NCI-H748 treated with DMSO at 0.1 percent for 48 hours (cell line): ENCODE data around the gene HMMR.

Source experiments
- DNase-seq: peaks from one replicate; lab custom pipeline; 2025; lab: John Stamatoyannopoulos, UW

Gene HMMR

GRCh38 chr5:163459462-163459818 is 992 bp upstream of the HMMR start:
- DNase-seq: peak; percentile 73

- DNase-seq: peak; percentile 98
These were observed 442 bp upstream of the HMMR start, which contains the start of gene NUDCD2 for GRCh38 chr5:163459819-163460561. NUDCD2 (minus strand) TSS chr5:163460102; CDS start chr5:163460050, 52 bp downstream.

- no peak for DNase-seq
These were observed 2.6 kb downstream of the HMMR start for GRCh38 chr5:163463063-163463435.

- DNase-seq: no peak
These were observed 7.2 kb downstream of the HMMR start for GRCh38 chr5:163467682-163468081.

- no peak for DNase-seq
These were observed 13.3 kb downstream of the HMMR start for GRCh38 chr5:163473635-163474243.

- no peak for DNase-seq
These were observed 15.0 kb downstream of the HMMR start for GRCh38 chr5:163475411-163475810.

- DNase-seq: no peak
These were observed 17.9 kb downstream of the HMMR start for GRCh38 chr5:163478126-163478981.

DNA sequence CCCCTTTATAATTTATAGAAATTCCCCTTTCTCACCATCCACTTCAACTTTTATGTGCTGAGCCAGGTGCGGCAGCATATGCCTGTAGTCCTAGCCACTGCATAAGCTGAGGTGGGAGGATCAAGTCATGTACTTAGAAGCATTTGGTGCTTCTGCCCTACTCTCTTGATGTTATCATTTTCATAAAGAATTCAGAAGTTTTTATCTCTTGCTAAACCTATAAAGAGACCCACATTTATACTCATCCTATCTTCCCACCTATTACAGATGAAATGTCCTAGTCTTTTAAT is 18.5 kb downstream of the HMMR start:
- no peak for DNase-seq

GRCh38 chr5:163489055-163489744 is 28.8 kb downstream of the HMMR start:
- no peak for DNase-seq

DNA sequence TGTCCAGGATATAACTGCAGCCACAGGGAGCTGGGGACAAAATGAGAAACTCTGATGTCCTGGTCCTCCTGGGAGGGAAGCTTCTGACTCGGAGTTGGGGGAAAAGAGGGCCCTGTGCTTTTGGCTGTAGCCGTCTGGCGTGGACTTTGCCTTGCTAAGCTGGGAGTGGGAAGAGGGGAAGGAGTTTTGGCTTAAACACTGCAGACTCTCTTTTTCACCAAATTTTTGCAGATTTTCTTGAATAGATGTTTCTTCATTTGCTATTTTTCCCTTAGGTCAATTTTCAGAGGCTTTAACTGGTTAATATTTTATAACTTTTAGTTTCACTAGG is 29.3 kb downstream of the HMMR start:
- DNase-seq: no peak

DNA sequence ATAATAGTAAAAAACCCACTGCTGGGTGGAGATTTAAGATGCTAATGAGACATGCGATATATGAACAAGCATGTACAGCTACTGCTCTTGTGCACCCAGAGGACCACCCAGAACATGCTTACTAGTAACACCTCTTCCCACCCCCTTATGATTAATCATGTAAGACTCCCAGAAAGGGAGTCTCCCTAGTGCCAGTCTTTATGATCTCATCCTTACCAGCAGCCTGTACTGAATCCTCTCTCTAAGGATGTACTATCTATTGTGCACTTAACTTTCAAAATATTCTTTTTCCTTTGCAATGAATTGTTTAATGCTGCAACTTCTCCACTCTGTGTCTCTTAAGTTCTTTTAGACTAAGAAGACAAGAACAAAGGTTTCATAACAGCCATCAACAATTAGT is 35.9 kb downstream of the HMMR start:
- no peak for DNase-seq

DNA sequence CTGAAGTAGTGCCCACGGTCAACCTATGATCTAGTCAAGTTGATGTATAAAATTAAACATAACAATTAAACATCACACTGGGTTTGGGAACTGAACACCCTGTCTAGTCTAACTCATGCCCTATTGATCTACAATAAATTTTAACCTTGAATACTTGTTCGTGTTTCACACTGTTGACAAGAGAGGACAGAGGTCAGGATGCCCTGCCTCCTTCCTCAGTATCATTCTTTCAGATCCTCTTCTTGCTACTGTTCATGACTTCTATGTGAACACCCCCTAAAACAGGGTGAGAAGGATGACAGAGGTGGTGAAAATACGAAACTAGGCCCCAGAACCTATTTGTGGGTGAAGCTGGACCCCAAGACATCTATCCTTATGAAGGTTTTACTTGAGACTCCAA is 36.9 kb downstream of the HMMR start:
- no peak for DNase-seq

DNA sequence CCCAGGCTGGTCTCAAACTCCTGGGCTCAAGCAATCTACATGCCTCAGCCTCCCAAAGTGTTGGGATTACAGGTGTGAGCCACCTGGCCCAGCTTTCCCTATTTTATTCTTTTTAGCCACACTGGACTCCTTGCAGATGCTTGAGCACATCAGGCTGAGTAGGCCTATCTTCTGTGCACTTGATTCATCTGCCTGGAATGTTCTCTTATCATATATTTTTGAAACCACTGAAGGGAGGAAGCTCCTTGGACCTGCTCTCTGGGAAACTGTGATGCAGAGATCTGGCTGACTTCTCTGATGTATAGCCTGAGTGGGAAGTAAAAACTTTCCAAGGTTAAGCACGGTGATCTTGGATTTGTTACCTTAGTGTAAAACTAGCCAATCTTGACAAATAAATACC is 38.5 kb downstream of the HMMR start:
- DNase-seq: no peak

DNA sequence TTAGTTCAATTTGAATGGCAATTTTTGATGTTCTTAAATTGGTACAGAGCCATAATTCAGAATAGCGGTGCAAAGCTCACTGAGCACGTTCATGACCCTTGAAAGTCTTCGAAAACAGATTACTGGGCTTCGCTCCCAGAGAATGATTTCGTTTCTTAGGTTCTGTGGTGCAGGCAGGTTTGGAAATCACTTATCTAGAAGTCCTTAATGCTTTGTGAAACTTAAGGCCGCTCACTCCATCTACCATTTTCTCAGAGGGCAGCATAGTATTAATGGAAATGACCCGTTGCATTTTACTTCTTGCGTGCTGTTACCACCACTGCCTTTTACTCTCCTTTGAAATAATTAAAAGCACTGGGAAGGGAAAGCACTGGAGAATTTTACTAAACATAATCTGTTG is 42.1 kb downstream of the HMMR start:
- no peak for DNase-seq

- no peak for DNase-seq
These were observed 43.0 kb downstream of the HMMR start for GRCh38 chr5:163503106-163504078.

- DNase-seq: no peak
These were observed 43.9 kb downstream of the HMMR start for GRCh38 chr5:163504079-163504931.

DNA sequence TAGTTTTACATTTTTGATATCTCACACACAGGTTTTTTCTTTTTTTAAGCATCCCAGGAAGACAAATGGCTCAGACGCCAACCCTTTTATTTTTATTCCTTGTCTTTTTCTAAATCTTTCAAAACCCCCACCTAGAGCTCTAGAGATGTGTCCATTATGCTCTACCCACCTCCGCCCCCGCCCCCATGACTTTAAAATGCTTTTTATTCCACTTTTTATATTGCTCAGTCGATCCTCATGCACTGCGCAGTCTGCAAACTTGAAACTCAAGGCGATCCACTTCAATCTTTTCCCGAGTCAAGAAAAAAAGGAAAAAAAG is 44.6 kb downstream of the HMMR start:
- DNase-seq: no peak

DNA sequence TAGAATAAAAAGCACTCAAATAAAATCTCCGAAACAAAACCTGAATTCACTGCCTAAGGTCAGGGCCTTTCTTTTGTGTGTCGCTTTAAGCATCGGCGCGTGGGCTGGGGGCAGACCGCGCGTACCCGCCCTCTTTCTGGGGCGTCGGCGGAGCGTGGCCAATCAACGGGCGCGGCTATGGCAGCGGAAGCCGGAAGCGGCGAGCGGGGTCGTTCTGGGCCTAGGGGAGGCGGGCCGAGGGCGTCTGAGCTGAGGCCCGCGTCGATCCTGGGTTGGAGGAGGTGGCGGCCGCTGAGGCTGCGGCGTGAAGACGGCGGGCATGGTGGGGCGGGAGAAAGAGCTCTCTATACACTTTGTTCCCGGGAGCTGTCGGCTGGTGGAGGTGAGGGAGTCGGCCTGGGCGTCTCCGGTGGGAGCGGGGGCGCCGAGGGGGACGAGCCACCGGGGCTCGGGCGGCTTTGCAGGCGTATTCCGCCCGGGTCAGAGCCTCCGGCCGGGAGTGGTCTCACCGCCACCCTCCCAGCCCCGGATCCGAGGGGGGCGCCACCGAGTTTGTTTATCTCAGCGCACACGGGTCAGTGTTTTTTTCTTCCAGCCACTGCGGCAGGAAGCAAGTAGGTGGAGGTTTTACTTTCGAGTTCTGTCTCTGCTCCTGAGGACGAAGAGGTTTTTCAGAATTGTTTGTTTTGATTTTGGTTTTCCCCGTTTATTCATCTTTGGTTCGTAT is 45.1 kb downstream of the HMMR start, which contains the start of gene MAT2B:
Gene MAT2B, plus strand, starts transcription at position 252 of the 727 bp plus-strand sequence. Its CDS starts 68 bp downstream, at position 320.
- peak; percentile 92 for DNase-seq

GRCh38 chr5:163506095-163506457 is 45.6 kb downstream of the HMMR start:
- no peak for DNase-seq

- DNase-seq: no peak
These were observed 46.3 kb downstream of the HMMR start for GRCh38 chr5:163506726-163507125.
